Measurements from ENCODE around the gene LHFPL6. TPM values are rescaled to one million over a fixed set of nuclear protein-coding genes. Genes with fewer than 3 reads are reported as not detected.

The LHFPL6 gene
- total RNA-seq, 2 donors from 2014 or later = 99.0 to 115 TPM

GRCh38 chr13:39484506-39485313 lies 118.3 kb downstream of the LHFPL6 start:
- Histone ChIP-seq H3K27ac (no peak overlapping the region), H3K27me3 (replicated peaks; ENCODE audit: insufficient read depth) (no peaks in the 10 kb centered on the region), H3K4me1 (ENCODE audit: control insufficient read depth in 1 of 2, low read depth in 2 of 2) (peaks cover 14 to 35% of the 10 kb centered on the region in 2 donors), H3K36me3 (no peaks in the 10 kb centered on the region), H3K9me3 (no peaks in the 10 kb centered on the region), H3K4me3 (no peak overlapping the region)
- DNase-seq (ENCODE audit: low spot score) (no peak), ATAC-seq (ENCODE audit: insufficient number of reproducible peaks, low FRiP score, low read depth) (no peak)
- TF ChIP-seq CTCF (IDR thresholded peaks at IDR 0.05) = no peak

GRCh38 chr13:39483326-39483725 lies 119.7 kb downstream of the LHFPL6 start:
- Histone ChIP-seq H3K9me3 (no peaks in the 10 kb centered on the region), H3K4me3 (no peak overlapping the region), H3K4me1 (ENCODE audit: control insufficient read depth in 1 of 2, low read depth in 2 of 2) (peaks cover 14 to 44% of the 10 kb centered on the region in 2 donors), H3K36me3 (no peaks in the 10 kb centered on the region), H3K27ac (no peak overlapping the region), H3K27me3 (replicated peaks; ENCODE audit: insufficient read depth) (no peaks in the 10 kb centered on the region)
- no peak for ATAC-seq (ENCODE audit: insufficient number of reproducible peaks, low FRiP score, low read depth)
- TF ChIP-seq CTCF (IDR thresholded peaks at IDR 0.05) = no peak
- DNase-seq (ENCODE audit: low spot score) = no peak

- Histone ChIP-seq H3K9me3 (no peaks in the 10 kb centered on the region), H3K36me3 (no peaks in the 10 kb centered on the region), H3K27ac (no peak overlapping the region), H3K27me3 (replicated peaks; ENCODE audit: insufficient read depth) (no peaks in the 10 kb centered on the region), H3K4me3 (no peak overlapping the region), H3K4me1 (ENCODE audit: control insufficient read depth in 1 of 2, low read depth in 2 of 2) (peaks cover 14 to 56% of the 10 kb centered on the region in 2 donors)
- TF ChIP-seq CTCF (IDR thresholded peaks at IDR 0.05) = no peak
- no peak for ATAC-seq (ENCODE audit: insufficient number of reproducible peaks, low FRiP score, low read depth)
- DNase-seq (ENCODE audit: low spot score) = no peak
These were observed 121.5 kb downstream of the LHFPL6 start for GRCh38 chr13:39481491-39481890.

- DNase-seq (ENCODE audit: low spot score) (no peak), ATAC-seq (ENCODE audit: insufficient number of reproducible peaks, low FRiP score, low read depth) (no peak)
- Histone ChIP-seq H3K27me3 (replicated peaks; ENCODE audit: insufficient read depth) (no peaks in the 10 kb centered on the region), H3K9me3 (no peaks in the 10 kb centered on the region), H3K4me1 (ENCODE audit: control insufficient read depth in 1 of 2, low read depth in 2 of 2) (peaks cover 0 to 19% of the 10 kb centered on the region in 2 donors), H3K27ac (no peak overlapping the region), H3K4me3 (no peak overlapping the region), H3K36me3 (no peaks in the 10 kb centered on the region)
- no peak for TF ChIP-seq CTCF (IDR thresholded peaks at IDR 0.05)
These were observed 128.4 kb downstream of the LHFPL6 start for GRCh38 chr13:39474600-39474999.

- no peaks in the 10 kb centered on the region for H3K36me3 ChIP-seq
- peaks cover 0 to 7% of the 10 kb centered on the region in 2 donors for H3K4me1 ChIP-seq (ENCODE audit: control insufficient read depth in 1 of 2, low read depth in 2 of 2)
- no peak for TF ChIP-seq CTCF (IDR thresholded peaks at IDR 0.05)
- H3K27me3 ChIP-seq (replicated peaks; ENCODE audit: insufficient read depth) = no peaks in the 10 kb centered on the region
- H3K27ac ChIP-seq = no peak overlapping the region
- ATAC-seq (ENCODE audit: insufficient number of reproducible peaks, low FRiP score, low read depth) (no peak), DNase-seq (ENCODE audit: low spot score) (no peak)
- H3K4me3 ChIP-seq = no peak overlapping the region
- H3K9me3 ChIP-seq = no peaks in the 10 kb centered on the region
These were observed 133.3 kb downstream of the LHFPL6 start for GRCh38 chr13:39469676-39470075.
